HG03139 (cell line): ENCODE measurements around the gene TMEM217.
A peak's percentile ranks its signal among the peaks of the same experiment; 100 is the strongest.
"Not testable (repeated sequence)": the region's sequence is repeated elsewhere in the genome, so short reads cannot be mapped to it uniquely, and the experiment has no call there.

Source experiments
- ATAC-seq: cut with Tn5 transposase; IDR thresholded peaks from one replicate; pipeline ENCODE4 v1.9.1; 2021; ENCODE audit not compliant: unreplicated experiment

TMEM217 gene

DNA sequence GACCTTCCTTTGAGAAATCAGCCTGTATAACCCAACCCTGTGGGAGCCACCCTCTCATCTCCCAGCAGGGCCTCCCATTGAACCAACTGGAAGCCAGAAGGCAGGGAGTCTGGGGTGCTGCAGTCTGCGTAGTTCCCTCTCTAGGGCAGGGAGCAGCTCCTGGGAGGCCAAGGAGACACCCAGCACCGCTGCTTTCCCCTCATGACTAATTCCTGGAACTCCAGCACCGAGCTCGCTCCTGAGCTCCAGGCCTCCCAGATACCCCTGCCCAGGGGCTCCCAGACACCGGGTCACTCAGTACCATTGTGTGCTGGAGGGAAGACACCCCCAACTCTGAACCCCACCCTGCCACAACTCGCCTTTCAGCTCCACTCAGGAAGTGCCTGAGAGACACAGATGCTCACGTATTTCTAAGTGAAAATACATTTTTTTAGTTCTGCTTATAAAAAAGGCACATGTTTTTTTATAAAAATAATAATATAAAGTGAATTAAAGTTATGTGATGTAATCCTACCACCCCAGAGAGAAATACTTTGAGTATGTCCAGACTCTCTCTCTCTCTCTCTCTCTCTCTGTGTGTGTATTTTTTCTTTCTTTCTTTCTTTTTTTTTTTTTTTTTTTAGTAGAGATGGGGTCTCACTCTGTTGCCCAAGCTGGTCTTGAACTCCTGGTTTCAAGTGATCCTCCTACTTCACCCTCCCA, 70.5 kb downstream of the TMEM217 start:
- no peak for ATAC-seq

DNA sequence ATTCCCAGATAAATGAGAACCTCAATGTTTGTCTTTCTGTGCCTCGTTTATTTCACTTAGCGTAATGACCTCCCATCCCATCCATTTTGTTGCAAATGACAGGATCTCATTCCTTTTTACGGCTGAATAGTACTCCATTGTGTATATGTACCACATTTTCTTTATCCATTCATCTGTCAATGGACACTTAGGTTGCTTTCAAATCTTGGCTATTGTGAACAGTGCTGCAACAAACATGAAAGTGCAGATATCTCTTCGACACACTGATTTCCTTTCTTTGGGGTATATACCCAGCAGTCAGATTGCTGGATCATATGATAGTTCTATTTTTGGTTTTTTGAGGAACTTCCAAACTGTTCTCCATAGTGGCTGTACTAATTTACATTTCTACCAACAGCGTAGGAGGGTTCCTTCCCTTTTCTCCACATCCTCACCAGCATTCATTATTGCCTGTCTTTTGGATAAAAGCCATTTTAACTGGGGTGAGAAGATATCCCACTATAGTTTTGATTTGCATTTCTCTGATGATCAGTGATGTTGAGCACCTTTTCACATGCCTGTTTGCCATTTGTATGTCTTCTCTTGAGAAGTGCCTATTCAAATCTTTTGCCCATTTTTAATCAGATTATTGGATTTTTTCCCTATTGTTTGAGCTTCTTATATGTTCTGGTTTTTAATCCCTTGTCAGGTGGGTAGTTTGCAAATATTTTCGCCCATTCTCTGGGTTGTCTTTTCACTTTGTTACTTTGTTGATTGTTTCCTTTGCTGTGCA, 71.8 kb downstream of the TMEM217 start:
- not testable (repeated sequence) for ATAC-seq

DNA sequence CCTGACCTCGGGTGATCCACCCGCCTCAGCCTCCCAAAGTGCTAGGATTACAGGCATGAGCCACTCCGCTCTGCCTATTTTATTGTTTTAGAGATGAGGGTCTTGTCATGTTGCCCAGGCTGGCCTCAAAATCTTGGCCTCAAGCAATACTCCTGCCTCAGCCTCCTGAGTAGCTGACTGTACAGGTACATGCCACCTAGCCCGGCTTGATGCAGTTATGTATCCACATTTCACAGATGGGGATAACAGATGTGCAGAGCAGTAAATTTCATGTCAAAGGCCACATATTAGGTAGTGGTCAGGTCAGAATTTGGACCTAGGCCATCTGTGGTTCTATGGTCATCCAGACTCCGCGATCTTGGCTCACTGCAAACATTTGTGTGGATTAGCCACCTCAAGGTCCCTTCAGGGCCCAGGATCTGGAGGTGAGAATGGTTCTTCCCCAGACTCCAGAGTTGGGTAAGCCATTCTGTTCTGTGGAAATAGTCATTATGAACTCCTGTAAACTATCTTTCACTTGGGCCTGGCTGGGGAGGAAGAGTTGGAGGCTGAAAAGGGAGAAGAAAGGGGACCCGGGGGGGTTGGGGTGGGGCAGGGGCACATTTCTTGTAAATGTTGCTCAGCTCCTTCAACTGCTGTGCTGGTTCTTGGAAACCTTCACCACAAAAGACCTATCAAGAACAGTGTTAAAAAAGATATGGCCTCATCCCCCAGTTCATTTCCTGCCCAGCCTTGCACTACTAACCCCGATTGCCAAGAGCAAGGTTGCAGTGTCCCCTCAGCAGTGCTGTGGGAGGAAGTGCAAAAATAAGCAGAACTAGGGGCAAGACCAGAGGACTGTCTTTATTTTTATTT, 75.0 kb downstream of the TMEM217 start:
- ATAC-seq, result no peak

DNA sequence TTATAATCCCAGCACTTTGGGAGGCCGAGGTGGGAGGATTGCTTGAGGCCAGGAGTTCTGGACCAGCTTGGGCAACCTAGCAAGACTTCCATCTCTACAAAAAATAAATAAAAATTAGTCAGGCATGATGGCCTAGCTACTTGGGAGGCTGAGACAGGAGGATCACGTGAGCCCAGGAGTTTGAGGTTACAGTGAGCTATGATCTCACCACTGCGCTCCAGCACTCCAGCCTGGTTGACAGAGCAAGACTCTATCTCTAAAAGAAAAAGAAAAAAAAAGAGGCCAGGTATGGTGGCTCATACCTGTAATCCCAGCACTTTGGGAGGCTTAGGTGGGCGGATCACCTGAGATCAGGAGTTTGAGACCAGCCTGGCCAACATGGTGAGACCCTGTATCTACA, 77.3 kb downstream of the TMEM217 start:
- ATAC-seq, result not testable (repeated sequence)

DNA sequence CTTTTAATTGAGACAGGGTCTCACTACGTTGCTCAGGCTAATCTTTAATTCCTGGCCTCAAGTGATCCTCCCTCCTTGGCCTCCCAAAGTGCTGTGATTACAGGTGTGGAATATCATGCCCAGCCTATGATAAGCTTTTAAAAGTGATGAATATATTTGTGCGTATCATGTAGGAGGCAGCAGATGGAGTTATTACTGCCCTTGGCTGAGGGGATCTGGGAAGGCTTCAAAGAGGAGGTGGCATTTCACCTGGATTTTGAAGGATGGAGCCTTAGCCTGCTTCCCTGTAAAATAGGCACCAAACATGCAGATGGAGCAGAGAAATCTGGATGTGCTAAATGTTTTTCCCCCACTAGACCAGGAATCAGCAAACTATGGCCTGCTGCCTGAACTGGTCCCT, 77.9 kb downstream of the TMEM217 start:
- ATAC-seq, result no peak

DNA sequence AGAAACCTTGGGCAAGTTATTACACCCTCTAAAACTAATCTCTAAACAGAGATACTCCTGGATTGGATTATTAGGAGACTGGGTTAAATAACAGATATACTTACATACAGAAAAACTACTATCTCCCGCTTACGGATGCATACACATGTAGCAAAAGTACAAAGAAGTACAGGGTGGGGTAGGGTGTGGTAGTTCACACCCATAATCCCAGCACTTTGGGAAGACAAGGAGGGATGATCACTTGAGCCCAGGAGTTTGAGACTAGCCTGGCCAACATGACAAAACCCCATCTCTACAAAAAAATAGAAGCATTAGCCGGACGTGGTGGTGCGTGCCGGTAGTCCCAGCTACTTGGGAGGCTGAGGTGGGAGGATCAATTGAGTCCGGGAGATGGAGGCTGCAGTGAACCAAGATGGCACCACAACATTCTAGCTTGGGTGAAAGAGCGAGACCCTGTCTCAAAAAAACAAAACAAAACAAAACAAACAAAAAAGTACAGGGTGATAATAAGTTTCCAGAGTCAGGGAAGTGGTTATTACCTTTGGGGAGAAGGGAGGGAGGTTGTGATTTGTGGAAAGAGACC, 79.9 kb downstream of the TMEM217 start:
- ATAC-seq, result no peak

DNA sequence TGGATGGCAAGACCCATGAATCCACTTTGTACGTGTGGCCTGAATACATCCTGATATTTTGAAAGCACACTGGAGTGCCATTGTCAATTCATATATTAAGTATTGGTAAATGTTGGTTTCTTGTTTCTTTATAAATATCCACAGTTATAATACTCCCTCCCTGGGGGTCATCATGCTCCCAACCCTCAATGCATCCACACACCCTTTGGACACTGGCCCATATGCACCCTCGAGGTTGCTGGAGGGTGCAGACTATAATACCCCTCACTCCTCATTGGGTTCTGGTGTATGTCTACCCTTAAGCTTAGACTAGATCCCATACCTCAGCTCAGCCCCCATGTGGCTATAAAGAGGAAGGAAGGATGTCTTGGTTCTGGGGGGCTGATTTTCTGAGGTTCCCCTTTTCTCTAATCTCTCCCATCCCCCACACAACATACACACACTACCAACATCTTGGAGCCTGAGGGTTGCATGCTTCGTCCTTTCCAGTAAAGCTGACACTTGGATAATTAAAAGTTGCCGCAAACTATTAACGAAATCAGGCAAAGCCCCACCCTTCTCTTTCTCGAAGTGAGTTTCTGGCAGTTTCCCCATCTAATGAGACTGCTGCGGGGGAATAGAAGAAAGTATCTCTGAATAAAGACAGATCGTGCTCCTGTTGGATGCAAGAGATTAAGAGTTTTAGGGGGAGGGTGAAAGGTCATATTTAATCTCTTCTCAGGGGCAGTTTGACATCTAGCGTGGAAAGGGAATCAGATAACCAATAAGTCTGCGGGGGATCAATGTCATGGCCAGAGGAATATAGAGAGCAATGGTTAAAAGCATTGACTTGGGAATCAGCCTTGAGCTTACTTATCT, 80.6 kb downstream of the TMEM217 start:
- no peak for ATAC-seq

DNA sequence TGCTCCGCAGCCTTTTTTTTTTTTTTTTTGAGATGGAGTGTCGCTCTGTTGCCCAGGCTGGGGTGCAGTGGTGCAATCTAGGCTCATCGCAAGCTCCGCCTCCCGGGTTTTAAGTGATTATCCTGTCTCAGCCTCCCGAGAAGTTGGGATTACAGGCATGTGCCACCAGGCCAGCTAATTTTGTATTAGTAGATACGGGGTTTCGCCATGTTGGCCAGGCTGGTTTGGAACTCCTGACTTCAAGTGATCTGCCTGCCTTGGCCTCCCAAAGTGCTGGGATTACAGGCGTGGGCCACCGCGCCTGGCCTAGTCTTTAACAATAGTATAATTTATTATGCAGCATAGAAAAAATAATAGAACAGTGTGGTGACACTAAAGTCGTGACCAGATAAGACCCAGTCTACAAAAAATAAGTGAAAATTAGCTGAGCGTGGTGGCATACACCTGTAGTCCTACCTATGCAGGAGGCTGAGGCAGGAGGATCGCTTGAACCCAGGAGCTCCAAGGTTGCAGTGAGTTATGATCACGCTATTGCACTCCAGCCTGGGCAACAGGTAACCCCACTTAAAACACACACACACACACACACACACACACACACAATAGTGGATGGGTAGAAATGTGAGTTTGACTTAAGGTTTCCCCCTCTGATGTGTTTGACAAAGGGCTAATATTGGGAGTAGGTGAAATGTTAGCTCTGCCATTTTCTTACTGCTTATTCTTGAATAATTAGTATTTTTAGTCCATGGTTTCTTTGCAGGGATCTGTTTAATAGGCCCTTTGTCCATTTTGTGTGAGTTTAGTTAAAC, 81.5 kb downstream of the TMEM217 start:
- ATAC-seq, result no peak

DNA sequence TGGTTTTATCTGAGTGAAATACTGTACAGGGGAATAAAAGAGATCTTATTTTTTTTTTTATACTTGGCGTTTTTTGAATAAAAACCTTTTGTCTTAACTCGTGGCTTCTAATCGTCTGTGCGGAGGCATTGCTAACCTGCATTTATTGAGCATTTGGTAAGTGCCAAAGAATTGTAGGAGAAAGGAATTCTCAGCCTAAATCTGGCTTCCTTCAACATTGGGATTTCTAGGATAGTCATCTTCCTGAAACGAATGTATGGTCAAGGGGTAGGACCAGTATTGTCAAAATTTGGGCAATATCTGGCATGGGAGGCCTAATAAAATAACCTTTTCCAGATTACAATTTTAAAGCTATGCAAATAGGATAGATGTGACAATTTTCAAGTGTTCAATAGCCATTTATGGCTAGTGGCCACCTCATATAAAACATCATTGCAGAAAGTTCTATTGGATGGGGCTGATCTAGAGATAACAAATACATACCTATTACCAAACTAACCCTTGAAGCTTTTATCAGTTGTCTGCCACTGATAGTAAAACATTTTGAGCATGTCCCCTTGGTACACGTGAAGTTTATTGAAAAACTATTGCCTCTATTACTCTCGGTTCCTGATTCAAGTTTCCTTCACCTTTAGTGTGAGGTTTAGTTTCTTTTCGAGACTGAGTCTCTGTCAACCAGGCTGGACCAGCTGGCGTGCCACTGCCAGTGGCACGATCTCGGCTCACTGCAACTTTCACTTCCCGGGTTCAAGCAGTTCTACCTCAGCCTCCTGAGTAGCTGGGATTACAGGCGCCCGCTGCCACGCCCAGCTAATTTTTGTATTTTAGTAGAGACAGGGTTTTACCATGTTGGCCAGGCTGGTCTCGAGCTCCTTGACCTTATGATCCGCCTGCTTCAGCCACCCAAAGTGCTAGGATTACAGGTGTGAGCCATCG, 82.3 kb downstream of the TMEM217 start:
- no peak for ATAC-seq

DNA sequence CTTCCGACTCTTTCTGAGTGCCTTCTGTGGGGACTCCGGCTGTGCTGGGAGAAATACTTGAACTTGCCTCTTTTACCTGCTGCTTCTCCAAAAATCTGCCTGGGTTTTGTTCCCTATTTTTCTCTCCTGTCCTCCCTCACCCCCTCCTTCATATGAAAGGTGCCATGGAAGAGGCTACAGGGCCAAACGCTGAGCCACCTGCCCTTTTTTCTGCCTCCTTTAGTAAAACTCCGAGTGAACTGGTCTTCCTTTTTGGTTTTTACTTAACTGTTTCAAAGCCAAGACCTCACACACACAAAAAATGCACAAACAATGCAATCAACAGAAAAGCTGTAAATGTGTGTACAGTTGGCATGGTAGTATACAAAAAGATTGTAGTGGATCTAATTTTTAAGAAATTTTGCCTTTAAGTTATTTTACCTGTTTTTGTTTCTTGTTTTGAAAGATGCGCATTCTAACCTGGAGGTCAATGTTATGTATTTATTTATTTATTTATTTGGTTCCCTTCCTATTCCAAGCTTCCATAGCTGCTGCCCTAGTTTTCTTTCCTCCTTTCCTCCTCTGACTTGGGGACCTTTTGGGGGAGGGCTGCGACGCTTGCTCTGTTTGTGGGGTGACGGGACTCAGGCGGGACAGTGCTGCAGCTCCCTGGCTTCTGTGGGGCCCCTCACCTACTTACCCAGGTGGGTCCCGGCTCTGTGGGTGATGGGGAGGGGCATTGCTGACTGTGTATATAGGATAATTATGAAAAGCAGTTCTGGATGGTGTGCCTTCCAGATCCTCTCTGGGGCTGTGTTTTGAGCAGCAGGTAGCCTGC, 83.2 kb downstream of the TMEM217 start:
- no peak for ATAC-seq

DNA sequence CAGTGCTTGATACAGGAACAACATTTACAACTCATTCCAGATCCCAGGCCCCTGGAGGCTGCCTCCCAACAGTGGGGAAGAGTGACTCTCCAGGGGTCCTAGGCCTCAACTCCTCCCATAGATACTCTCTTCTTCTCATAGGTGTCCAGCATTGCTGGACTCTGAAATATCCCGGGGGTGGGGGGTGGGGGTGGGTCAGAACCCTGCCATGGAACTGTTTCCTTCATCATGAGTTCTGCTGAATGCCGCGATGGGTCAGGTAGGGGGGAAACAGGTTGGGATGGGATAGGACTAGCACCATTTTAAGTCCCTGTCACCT, 83.8 kb downstream of the TMEM217 start:
- no peak for ATAC-seq

DNA sequence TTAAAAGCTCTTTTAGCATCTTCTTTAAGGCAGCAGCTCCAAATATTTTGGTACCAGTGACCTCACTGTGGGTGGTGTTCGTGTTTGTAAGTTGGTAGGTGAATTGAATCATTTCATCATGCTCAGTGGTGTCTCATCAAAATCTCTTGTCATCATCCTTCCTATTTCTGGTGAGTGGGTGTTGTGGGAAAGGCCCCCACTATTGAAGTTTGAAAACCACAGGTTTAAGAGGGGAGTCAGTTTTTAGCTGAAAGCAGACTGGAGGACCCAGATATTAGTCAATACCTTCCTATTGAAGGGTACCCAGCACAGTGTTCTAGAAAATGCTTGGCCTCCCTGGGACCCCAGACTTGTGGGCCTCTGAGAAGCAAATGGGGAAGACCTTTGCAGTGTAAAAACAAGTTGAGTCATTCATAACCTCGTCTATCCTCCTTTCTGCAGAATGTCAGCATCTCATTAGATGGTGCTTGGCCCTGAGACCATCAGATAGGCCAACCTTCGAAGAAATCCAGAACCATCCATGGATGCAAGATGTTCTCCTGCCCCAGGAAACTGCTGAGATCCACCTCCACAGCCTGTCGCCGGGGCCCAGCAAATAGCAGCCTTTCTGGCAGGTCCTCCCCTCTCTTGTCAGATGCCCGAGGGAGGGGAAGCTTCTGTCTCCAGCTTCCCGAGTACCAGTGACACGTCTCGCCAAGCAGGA, 84.3 kb downstream of the TMEM217 start:
- no peak for ATAC-seq

DNA sequence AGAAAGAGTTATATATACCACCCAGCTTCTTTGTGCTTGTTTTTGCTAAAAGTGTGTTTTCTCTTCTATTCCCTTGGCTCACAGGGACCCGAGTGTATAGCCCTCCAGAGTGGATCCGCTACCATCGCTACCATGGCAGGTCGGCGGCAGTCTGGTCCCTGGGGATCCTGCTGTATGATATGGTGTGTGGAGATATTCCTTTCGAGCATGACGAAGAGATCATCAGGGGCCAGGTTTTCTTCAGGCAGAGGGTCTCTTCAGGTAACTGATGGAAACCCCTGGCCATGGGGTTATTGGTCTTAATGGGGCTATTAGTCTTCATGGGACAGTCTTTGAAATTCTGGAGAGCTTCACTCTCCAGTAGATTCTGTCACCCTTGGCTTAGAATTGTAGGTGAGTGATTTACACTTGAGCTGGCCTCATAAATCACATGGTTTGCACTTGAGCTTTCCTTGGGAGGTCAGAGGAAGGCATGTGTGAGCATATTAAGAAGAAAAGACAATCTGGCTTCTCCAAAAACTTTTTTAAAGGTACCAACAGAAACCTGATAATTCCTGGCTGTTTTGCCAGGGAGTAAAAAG, 84.9 kb downstream of the TMEM217 start:
- no peak for ATAC-seq

DNA sequence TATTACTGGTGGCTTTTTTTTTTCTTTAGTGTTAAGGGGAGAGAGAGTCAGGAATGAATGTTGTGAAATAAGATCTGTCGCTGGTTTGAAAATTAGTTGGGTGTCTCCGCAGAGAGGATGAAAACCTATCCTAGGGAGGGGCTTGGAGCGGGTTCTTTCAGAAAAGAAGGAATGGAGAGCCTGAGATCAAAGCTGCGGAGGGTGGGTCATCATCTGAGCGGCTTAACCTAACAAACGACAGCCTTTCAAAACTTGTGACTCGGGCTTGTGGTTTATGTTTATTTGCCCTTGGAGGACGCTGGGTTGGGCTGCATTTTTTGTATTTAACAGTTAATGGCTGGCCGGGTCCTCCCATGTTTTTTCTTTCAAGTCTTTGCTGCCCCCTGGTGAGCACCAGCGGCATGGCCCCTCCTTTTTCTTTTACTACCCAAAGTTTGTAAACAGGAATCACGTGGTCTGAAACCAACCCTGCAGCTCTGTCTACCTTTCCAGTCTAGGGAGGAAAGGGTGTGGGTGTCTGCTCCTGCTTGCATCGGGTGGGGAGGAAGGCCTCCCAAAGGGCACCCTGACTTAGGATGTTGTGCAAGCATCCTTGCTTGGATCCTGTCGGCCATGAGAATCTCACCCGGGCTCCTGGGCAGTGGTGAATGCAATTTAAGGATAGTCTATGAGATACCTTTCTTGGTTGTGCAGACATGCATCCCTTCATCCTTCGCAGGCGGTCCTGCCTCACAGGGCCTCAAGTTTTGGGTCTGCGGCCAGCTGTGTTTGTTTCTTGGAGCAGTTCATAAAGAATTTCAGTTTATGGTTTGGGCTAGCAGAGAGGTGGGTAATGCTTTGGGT, 85.8 kb downstream of the TMEM217 start:
- peak; percentile 22 for ATAC-seq

DNA sequence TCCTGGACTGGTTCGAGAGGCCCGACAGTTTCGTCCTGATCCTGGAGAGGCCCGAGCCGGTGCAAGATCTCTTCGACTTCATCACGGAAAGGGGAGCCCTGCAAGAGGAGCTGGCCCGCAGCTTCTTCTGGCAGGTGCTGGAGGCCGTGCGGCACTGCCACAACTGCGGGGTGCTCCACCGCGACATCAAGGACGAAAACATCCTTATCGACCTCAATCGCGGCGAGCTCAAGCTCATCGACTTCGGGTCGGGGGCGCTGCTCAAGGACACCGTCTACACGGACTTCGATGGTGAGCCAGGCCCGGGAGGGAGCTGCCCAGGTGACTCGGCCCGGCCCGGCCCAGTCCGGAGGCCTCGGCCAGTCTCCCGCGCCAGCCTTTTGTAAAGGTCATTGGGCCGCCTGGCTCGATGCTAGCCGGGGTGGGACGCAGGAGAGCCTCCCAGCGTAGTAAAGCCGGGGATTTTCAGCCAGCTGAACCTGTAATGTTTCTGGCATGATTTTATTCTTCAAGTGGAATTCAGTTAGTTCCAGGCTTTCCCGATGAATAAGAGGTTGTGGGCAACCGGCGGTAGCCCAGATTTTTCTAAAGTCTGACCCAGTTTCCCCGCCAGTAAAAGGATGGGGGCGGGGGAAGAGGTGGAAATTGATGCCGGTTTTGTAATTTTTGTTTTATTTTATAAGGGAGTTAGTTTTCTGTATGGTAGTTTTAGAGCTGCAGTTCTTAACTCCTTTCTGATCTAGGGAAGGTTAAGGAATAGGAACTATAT, 86.6 kb downstream of the TMEM217 start:
- ATAC-seq, result no peak
